ENCODE data around the gene SLFN5.

SLFN5 gene

DNA sequence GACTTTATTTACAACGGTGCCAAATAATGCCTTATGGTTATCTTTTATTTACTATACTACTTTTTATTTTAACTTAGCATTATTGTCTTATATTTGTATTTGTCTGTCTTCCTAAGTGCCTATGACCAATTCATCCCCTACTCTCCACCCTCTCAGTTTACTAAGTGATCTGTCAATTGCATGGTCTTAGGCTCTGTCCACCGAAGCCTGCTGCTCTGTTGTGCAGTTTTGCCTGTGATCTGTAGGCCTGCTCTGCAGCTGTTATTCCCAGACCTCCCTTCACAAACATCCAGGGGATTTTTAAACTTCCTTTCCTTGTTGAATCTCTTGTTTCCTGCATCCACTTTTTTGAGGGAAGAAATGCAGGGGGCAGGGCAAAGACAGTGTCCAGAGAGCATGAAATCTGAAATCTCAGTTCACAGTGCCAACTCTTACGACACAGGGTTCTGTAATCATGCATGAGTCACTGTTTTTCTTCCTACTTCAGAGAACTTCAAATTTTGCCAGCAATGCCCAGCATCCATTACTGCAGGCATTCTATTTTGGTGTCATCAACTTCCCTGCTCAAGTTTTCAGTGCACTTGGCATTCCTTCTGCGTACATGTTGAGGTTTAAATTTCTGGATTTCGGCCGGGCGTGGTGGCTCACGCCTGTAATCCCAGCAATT is 11.4 kb downstream of the SLFN5 start:
- Histone ChIP-seq H3K36me3 (no peaks in the 10 kb centered on the region), H3K4me3 (ENCODE audit: low read depth in 1 of 2, low read length in 1 of 2) (no peak overlapping the region), H3K4me1 (ENCODE audit: control insufficient read depth in 1 of 2, insufficient read depth in 1 of 2, low read depth in 1 of 2, low read length in 1 of 2) (peaks cover 4 to 8% of the 10 kb centered on the region in 2 experiments), H3K27ac (peak overlapping the region; percentile 4), H3K27me3 (peaks cover 66% of the 10 kb centered on the region), H3K9me3 (no peaks in the 10 kb centered on the region)
- TF ChIP-seq, protein P1, sequence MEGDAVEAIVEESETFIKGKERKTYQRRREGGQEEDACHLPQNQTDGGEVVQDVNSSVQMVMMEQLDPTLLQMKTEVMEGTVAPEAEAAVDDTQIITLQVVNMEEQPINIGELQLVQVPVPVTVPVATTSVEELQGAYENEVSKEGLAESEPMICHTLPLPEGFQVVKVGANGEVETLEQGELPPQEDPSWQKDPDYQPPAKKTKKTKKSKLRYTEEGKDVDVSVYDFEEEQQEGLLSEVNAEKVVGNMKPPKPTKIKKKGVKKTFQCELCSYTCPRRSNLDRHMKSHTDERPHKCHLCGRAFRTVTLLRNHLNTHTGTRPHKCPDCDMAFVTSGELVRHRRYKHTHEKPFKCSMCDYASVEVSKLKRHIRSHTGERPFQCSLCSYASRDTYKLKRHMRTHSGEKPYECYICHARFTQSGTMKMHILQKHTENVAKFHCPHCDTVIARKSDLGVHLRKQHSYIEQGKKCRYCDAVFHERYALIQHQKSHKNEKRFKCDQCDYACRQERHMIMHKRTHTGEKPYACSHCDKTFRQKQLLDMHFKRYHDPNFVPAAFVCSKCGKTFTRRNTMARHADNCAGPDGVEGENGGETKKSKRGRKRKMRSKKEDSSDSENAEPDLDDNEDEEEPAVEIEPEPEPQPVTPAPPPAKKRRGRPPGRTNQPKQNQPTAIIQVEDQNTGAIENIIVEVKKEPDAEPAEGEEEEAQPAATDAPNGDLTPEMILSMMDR (IDR thresholded peaks at IDR 0.05) = no peak

DNA sequence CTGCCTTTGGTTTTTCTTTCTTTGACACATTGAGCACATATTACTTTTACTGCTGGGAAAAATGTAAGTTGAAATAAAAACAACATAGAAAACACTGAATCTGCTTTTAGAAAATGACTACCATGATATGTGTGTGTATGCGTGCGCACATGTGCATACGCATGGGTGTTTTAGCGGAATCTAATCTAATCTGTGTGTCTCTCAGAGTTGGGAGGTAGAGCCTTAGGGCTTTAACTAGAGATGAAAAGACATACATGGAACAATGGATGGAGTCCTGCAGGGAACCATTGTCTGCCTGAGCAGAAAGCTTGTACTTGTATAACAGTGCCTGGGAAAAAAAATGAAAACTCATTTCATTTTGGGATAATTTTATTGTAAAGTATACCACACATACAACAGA is 12.4 kb downstream of the SLFN5 start:
- peaks cover 71% of the 10 kb centered on the region for H3K27me3 ChIP-seq
- no peaks in the 10 kb centered on the region for H3K9me3 ChIP-seq
- peaks cover 4 to 8% of the 10 kb centered on the region in 2 experiments for H3K4me1 ChIP-seq (ENCODE audit: control insufficient read depth in 1 of 2, insufficient read depth in 1 of 2, low read depth in 1 of 2, low read length in 1 of 2)
- no peak overlapping the region for H3K27ac ChIP-seq
- no peaks in the 10 kb centered on the region for H3K36me3 ChIP-seq
- TF ChIP-seq, protein P1 (IDR thresholded peaks at IDR 0.05) = no peak
- H3K4me3 ChIP-seq (ENCODE audit: low read depth in 1 of 2, low read length in 1 of 2) = no peak overlapping the region

DNA sequence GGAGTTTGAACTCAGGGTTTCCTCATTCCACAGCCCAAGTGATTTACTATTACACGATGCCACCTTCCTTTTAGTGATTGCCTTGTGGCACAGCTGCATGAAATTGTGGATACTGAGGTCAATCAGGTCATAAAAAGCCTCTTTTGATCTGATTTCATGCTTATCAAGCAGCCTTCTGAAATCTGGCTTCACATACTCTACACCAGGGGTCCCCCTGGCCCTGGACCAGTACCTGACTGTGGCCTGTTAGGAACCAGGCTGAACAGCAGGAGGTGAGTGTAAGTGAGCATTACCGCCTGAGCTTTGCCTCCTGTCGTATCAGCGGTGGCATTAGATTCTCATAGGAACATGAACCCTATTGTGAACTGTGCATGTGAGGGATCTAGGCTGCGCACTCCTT is 13.8 kb downstream of the SLFN5 start:
- Histone ChIP-seq H3K9me3 (no peaks in the 10 kb centered on the region), H3K36me3 (no peaks in the 10 kb centered on the region), H3K27me3 (peaks cover 72% of the 10 kb centered on the region), H3K27ac (no peak overlapping the region), H3K4me1 (ENCODE audit: control insufficient read depth in 1 of 2, insufficient read depth in 1 of 2, low read depth in 1 of 2, low read length in 1 of 2) (peaks cover 4 to 8% of the 10 kb centered on the region in 2 experiments), H3K4me3 (ENCODE audit: low read depth in 1 of 2, low read length in 1 of 2) (no peak overlapping the region)
- TF ChIP-seq, protein P1 (IDR thresholded peaks at IDR 0.05) = no peak

DNA sequence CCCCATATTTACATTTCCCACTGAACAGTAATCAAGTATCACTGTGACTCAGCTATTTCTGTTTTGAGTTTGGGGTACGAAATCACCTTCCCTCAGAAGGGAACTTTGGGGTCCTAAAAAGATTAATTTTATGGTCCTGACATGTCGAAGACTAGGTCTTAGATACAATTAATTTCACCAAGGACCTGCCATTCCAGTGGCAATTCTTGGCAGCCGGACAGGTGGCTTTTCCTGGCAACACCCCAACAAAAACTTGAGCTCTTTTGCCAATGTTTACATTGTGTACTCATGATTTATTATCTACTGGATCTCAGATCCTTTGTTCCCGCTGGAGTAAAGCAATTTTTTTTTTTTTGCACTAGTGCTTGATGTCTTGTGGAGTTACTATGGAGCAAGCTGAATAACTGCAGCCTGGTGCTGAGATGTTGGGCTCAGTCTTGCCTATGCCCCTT is 14.4 kb downstream of the SLFN5 start:
- H3K9me3 ChIP-seq = no peaks in the 10 kb centered on the region
- H3K27me3 ChIP-seq = peaks cover 66% of the 10 kb centered on the region
- no peak overlapping the region for H3K27ac ChIP-seq
- TF ChIP-seq, protein P1 (IDR thresholded peaks at IDR 0.05) = no peak
- no peak overlapping the region for H3K4me3 ChIP-seq (ENCODE audit: low read depth in 1 of 2, low read length in 1 of 2)
- no peaks in the 10 kb centered on the region for H3K36me3 ChIP-seq
- peaks cover 4 to 8% of the 10 kb centered on the region in 2 experiments for H3K4me1 ChIP-seq (ENCODE audit: control insufficient read depth in 1 of 2, insufficient read depth in 1 of 2, low read depth in 1 of 2, low read length in 1 of 2)

DNA sequence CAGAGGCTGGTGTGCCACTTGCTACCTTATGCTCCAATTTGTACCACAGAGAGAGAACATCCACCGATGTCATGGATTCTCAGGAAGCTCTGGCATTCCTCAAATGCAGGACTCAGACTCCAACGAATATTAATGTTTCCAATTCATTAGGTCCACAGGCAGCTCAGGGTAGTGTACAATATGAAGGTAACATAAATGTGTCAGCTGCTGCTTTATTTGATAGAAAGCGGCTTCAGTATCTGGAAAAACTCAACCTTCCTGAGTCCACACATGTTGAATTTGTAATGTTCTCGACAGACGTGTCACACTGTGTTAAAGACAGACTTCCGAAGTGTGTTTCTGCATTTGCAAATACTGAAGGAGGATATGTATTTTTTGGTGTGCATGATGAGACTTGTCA is 16.1 kb downstream of the SLFN5 start:
- TF ChIP-seq, protein P1 (IDR thresholded peaks at IDR 0.05) = no peak
- Histone ChIP-seq H3K27ac (no peak overlapping the region), H3K36me3 (no peaks in the 10 kb centered on the region), H3K4me3 (ENCODE audit: low read depth in 1 of 2, low read length in 1 of 2) (no peak overlapping the region), H3K27me3 (peaks cover 55% of the 10 kb centered on the region), H3K4me1 (ENCODE audit: control insufficient read depth in 1 of 2, insufficient read depth in 1 of 2, low read depth in 1 of 2, low read length in 1 of 2) (peaks cover 4 to 7% of the 10 kb centered on the region in 2 experiments), H3K9me3 (no peaks in the 10 kb centered on the region)

Data from neutrophil (primary cell).